A549 (cell line): ENCODE data around the gene C12orf75. TPM values are rescaled to one million over a fixed set of nuclear protein-coding genes. Genes with fewer than 3 reads are reported as not detected.

Experiments used
- ATAC-seq, 2 experiments: fragments of 200-7000 bp in 1 of 2; fragments of >200 bp in 1 of 2; cut with Nextera tagmentation in 1 of 2; cut with Tn5 transposase in 1 of 2; 3 replicates each; pipeline versions ENCODE4 v1.8.0 to v1.9.1; 2018 to 2020; ENCODE audit warnings: mild to moderate bottlenecking in 1 of 2, moderate library complexity in 1 of 2
- CTCF ChIA-PET: fragments of 300-600 bp; sonication (Branson Sonifier 250); formaldehyde crosslinking; extraction: SDS; loops from one replicate; lab custom pipeline; 2021; ENCODE audit warnings: antibody characterized with exemption, inconsistent platforms; lab: Yijun Ruan, JAX
- POLR2A ChIA-PET: fragments of 350-600 bp; formaldehyde crosslinking; extraction: SDS; loops from one replicate; lab custom pipeline; 2021; ENCODE audit warnings: antibody characterized with exemption, inconsistent platforms; lab: Yijun Ruan, JAX
- DNase-seq, 2 experiments: peaks; one replicate each; pipeline versions ENCODE4 v3.0.0 to v3.0.0-alpha.2; 2011 to 2016; ENCODE audit warnings: low read depth in 1 of 2, low spot score in 1 of 2
- FAIRE-seq: peaks from 2 replicates; lab custom pipeline; 2011; peaks lifted over from hg19 to GRCh38; lab: Jason Lieb, UNC
- H3K27ac ChIP-seq, 2 experiments: fragments of >200 bp; sonication (Bioruptor Twin); formaldehyde crosslinking; 3 replicates each; pipeline ENCODE4 v1.5.1; 2016 to 2017
- H3K4me1 ChIP-seq: fragments of >200 bp; sonication (Bioruptor Twin); formaldehyde crosslinking; 3 replicates; pipeline ENCODE4 v1.6.1; 2016
- H3K4me2 ChIP-seq: fragments of >200 bp; sonication (Bioruptor Twin); formaldehyde crosslinking; 3 replicates; pipeline ENCODE4 v1.6.1; 2016
- H3K4me3 ChIP-seq: fragments of >200 bp; sonication (Bioruptor Twin); formaldehyde crosslinking; 3 replicates; pipeline ENCODE4 v1.5.1; 2016
- H3K9me3 ChIP-seq: fragments of >200 bp; sonication (Bioruptor Twin); formaldehyde crosslinking; 3 replicates; pipeline ENCODE4 v1.6.1; 2016
- BCL3 ChIP-seq: fragments of >200 bp; sonication (Bioruptor Twin); formaldehyde crosslinking; IDR thresholded peaks from 3 replicates; pipeline ENCODE4 v1.6.1; 2016
- BHLHE40 ChIP-seq: IDR thresholded peaks from 2 replicates; pipeline ENCODE4 v1.6.1; 2012; ENCODE audit warnings: low read depth, low read length, inconsistent platforms
- CBX2 ChIP-seq: fragments of 200-600 bp; sonication (generic); IDR thresholded peaks from 2 replicates; pipeline ENCODE4 v1.6.1; 2016; ENCODE audit warnings: low read depth, mild to moderate bottlenecking, borderline replicate concordance
- CBX8 ChIP-seq: fragments of 200-600 bp; sonication (generic); IDR thresholded peaks from 2 replicates; pipeline ENCODE4 v1.6.1; 2016
- CEBPB ChIP-seq, 2 experiments: fragments of >200 bp in 1 of 2; sonication (Bioruptor Twin) in 1 of 2; formaldehyde crosslinking in 1 of 2; IDR thresholded peaks; 2 replicates each; pipeline ENCODE4 v1.6.1; 2012 to 2016
- E2F6 ChIP-seq: IDR thresholded peaks from 2 replicates; pipeline ENCODE4 v1.6.1; 2012; ENCODE audit warnings: low read depth, borderline replicate concordance
- ELK1 ChIP-seq: fragments of 150-350 bp; IDR thresholded peaks from 2 replicates; pipeline ENCODE4 v1.6.1; 2014; ENCODE audit warnings: low read depth, mild to moderate bottlenecking, low read length
- ESRRA ChIP-seq: fragments of 150-350 bp; IDR thresholded peaks from 2 replicates; pipeline ENCODE4 v1.6.1; 2014; ENCODE audit warnings: mild to moderate bottlenecking, low read length, borderline replicate concordance
- GATA3 ChIP-seq: IDR thresholded peaks from 2 replicates; pipeline ENCODE4 v1.6.1; 2012; ENCODE audit warnings: borderline replicate concordance
- HMGXB4 ChIP-seq: fragments of 250-450 bp; sonication (Bioruptor Pico); IDR thresholded peaks from 2 replicates; pipeline ENCODE4 v1.5.0; 2021; ENCODE audit warnings: mild to moderate bottlenecking, moderate library complexity, borderline replicate concordance
- HOXA7 ChIP-seq: fragments of 250-450 bp; sonication (Bioruptor Pico); IDR thresholded peaks from 2 replicates; pipeline ENCODE4 v1.5.0; 2020; ENCODE audit warnings: mild to moderate bottlenecking, moderate library complexity
- KDM5A ChIP-seq: fragments of 200-600 bp; sonication (generic); IDR thresholded peaks from 2 replicates; pipeline ENCODE4 v1.6.1; 2016; ENCODE audit warnings: antibody characterized with exemption, mild to moderate bottlenecking
- MAX ChIP-seq: IDR thresholded peaks from 2 replicates; pipeline ENCODE4 v1.6.1; 2012
- MYC ChIP-seq: IDR thresholded peaks from 2 replicates; pipeline ENCODE4 v1.6.1; 2012; ENCODE audit warnings: mild to moderate bottlenecking, inconsistent platforms, low read length, improper control_type of control experiment, borderline replicate concordance
- PBX3 ChIP-seq: IDR thresholded peaks from 2 replicates; pipeline ENCODE4 v1.6.1; 2012
- PHF8 ChIP-seq: fragments of 200-600 bp; sonication (generic); IDR thresholded peaks from 2 replicates; pipeline ENCODE4 v1.6.1; 2016; ENCODE audit warnings: low read depth, mild to moderate bottlenecking, antibody characterized with exemption, moderate library complexity, borderline replicate concordance
- POLR2AphosphoS2 ChIP-seq: conservative IDR thresholded peaks from 2 replicates; pipeline ENCODE4 v1.6.1; 2012; ENCODE audit warnings: low read length, improper control_type of control experiment, inconsistent platforms
- RAD21 ChIP-seq, 2 experiments: fragments of >200 bp in 1 of 2; sonication (Bioruptor Twin) in 1 of 2; formaldehyde crosslinking in 1 of 2; IDR thresholded peaks in 1 of 2; conservative IDR thresholded peaks in 1 of 2; 2 replicates in 1 of 2; 3 replicates in 1 of 2; pipeline ENCODE4 v1.6.1; 2012 to 2018; ENCODE audit warnings: inconsistent platforms in 1 of 2
- RFX5 ChIP-seq: fragments of 450-650 bp; IDR thresholded peaks from 2 replicates; pipeline ENCODE4 v1.7.1; 2014; ENCODE audit warnings: antibody characterized with exemption, mild to moderate bottlenecking, moderate library complexity
- RNF2 ChIP-seq: fragments of 200-600 bp; sonication (generic); IDR thresholded peaks from 2 replicates; pipeline ENCODE4 v1.6.1; 2016; ENCODE audit warnings: low read depth, mild to moderate bottlenecking, antibody characterized with exemption, moderate library complexity, borderline replicate concordance
- ZNF302 ChIP-seq: fragments of 250-450 bp; sonication (Bioruptor Pico); IDR thresholded peaks from 2 replicates; pipeline ENCODE4 v1.9.0; 2021; ENCODE audit warnings: inconsistent platforms, mild to moderate bottlenecking, moderate library complexity
- WGBS: methylation state at CpG from one replicate; pipeline ENCODE4 v1.1.6; 2017; ENCODE audit errors: missing lambda C conversion rate; 5-methylcytosine and 5-hydroxymethylcytosine counted together
- polyA plus RNA-seq, 4 experiments: library from polyadenylated mRNA; depleted of rRNA in 3 of 4; stranded (reverse); fragments of >200 nt; fragmentation: RNase III in 1 of 4; extraction: RNeasy Plus Mini Kit Qiagen cat#74134 plus additional on column Dnase treatment in 1 of 4; gene quantifications; 2 replicates in 3 of 4; 3 replicates in 1 of 4; pipeline ENCODE4 v1.2.3, GENCODE V29; 2011 to 2017

The C12orf75 gene
- polyA plus RNA-seq, 2 of the 4 experiments (the other 2 are of a cell fraction), result 210 to 298 TPM

- no peak for FAIRE-seq
- H3K27ac ChIP-seq, result no peak overlapping the region
- CTCF ChIA-PET, result no interaction called here
- no peak for ATAC-seq
- H3K4me3 ChIP-seq, result no peak overlapping the region
- POLR2A ChIA-PET, result no interaction called here
- no peak for DNase-seq
- WGBS, result 91% methylated on average over 7 of the region's 7 CpGs
- TF ChIP-seq POLR2AphosphoS2, result no peak
- TF ChIP-seq MAX, result no peak
- TF ChIP-seq MYC, result no peak
- TF ChIP-seq HOXA7 (CRISPR knock-in tag), result no peak
- TF ChIP-seq ZNF302 (CRISPR knock-in tag), result no peak
- H3K4me1 ChIP-seq, result peaks cover 54% of the 10 kb centered on the region
- H3K4me2 ChIP-seq, result no peak overlapping the region
- H3K9me3 ChIP-seq, result peaks cover 8% of the 10 kb centered on the region; the same call in 2 of the 3 replicates
Observed at GRCh38 chr12:105336411-105336810, 5.9 kb downstream of the C12orf75 start.

GRCh38 chr12:105337391-105337790 lies 6.9 kb downstream of the C12orf75 start:
- Histone ChIP-seq H3K4me1 (peaks cover 47% of the 10 kb centered on the region), H3K27ac (no peak overlapping the region), H3K9me3 (peaks cover 8% of the 10 kb centered on the region; the same call in 2 of the 3 replicates), H3K4me2 (no peak overlapping the region), H3K4me3 (no peak overlapping the region)
- ChIA-PET CTCF (interaction anchor here (1.2 kb wide), 1 partner anchor 101 kb away, joined by 3 read pairs; the partner anchor contains the start of gene APPL2), POLR2A (no interaction called here)
- WGBS, result 89% methylated on average over 3 of the region's 3 CpGs
- no peak for ATAC-seq
- no peak for FAIRE-seq
- no peak for TF ChIP-seq GATA3
- TF ChIP-seq HMGXB4 (CRISPR knock-in tag), result no peak
- TF ChIP-seq CBX8, result no peak
- no peak for TF ChIP-seq BCL3
- TF ChIP-seq ELK1, result no peak
- no peak for TF ChIP-seq PHF8
- TF ChIP-seq RNF2, result no peak
- no peak for TF ChIP-seq RFX5
- no peak for TF ChIP-seq CEBPB (IDR thresholded peaks at IDR 0.05)
- TF ChIP-seq CBX2, result no peak
- TF ChIP-seq KDM5A, result no peak
- TF ChIP-seq E2F6, result no peak
- TF ChIP-seq ESRRA, result no peak
- TF ChIP-seq PBX3, result no peak
- TF ChIP-seq RAD21 (conservative IDR thresholded peaks at IDR 0.05 in 1 of 2, IDR thresholded peaks at IDR 0.05 in 1 of 2), result no peak
- no peak for TF ChIP-seq BHLHE40
- TF ChIP-seq MYC, result no peak
- no peak for DNase-seq
